IPS-NIHi7 (cell line): Measurements from ENCODE around the gene PCSK6.

Experiments
- DNase-seq: peaks from one replicate; pipeline ENCODE4 v3.0.0; 2012; ENCODE audit warnings: mixed read lengths; ENCODE audit errors: extremely low spot score

The PCSK6 gene

GRCh38 chr15:101327147-101327740 is 162.3 kb downstream of the PCSK6 start:
- DNase-seq = no peak

- DNase-seq = no peak
Measured at GRCh38 chr15:101326462-101327146, 162.9 kb downstream of the PCSK6 start.

GRCh38 chr15:101326026-101326315 is 163.5 kb downstream of the PCSK6 start:
- DNase-seq = no peak

- no peak for DNase-seq
Measured at GRCh38 chr15:101325263-101326025, 164.1 kb downstream of the PCSK6 start.

- no peak for DNase-seq
Measured at GRCh38 chr15:101324524-101325177, 164.9 kb downstream of the PCSK6 start.

DNA sequence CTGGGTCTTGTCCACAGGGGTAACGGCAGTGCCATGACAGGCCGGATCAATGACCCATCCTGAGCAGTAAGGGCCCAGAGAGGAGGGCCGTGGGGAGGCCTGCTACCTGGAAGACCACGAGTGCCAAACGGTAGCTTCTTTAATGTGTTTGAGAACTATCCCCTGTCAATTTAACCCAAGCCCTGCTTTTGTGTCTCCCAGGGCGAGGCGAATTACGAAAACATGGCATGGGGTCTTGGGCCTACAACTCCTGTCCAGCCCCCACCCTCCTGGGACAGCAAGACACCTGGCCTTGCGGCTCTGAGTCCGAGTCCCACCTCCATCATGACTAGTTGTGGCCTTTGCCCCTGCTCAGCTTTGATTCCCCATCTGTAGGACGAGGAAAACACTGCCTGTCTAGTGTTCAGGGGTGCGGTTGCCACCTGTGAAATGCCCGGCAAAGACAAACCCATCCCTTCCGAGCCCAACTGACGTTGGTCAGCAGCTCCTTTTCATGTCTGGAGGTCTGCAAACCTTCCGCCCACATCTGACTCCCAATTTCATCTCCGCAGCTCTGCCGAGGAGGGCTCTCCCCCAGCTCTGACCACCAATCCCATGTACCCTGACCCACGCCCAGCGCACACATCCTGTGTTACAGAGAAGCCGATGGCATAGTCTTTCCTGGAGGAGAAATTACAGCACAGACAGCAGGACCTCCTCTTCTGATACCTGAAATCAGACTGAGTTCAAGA is 165.5 kb downstream of the PCSK6 start:
- DNase-seq = no peak

GRCh38 chr15:101322854-101323477 is 166.5 kb downstream of the PCSK6 start:
- DNase-seq = no peak

DNA sequence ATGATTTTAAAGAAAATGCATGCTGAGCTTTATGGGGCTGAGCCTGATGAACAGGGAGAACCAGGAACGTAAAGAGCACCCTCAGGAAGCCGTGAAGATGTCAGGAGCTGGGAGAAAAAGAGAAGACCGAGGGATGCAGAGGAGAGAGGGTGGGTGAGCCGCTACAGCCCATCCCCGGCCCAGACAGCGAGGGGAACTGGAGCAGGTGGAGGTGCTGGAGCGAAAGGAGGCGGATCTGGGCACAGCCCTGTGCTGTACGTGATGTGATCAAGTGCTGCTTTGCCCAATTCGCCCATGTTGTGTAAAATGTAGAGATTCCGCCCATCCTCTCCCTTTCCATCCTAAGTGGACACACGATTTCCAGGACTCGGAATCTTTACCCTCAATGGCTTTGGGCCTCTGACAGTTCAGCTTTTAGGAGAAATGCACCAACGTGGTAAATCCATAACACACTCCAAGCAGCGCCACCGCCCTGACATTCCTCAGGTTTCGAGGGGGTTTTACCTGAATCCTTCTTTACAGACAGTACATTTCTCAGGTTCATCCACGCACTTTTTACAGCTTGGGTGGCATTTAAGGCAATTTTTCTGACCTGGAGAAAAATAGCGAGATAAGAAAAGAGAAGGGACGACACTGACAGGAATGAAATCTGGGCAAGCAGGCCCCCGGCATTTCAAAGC is 167.4 kb downstream of the PCSK6 start:
- no peak for DNase-seq

- DNase-seq = peak; percentile 70
Measured at GRCh38 chr15:101320501-101321052, 168.9 kb downstream of the PCSK6 start.

DNA sequence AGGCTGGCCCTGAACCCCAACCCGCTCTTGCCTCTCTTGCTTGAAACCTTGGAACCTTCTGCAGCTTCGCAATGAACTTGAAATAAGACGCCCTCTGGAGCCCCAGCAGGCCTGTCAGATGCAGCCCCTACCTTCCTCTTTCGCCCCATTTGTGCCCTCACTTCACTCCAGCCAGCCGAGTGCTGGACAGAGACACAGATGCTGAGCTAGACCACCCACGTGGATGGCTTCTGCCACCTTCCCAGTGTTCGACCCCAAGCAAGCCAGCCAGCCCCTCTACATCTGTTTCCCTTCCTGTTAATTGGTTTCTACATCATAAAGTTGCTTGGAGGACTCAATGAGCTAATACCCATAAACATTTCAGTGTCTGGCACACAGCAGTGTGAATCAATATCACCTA is 170.7 kb downstream of the PCSK6 start:
- peak; percentile 42 for DNase-seq

DNA sequence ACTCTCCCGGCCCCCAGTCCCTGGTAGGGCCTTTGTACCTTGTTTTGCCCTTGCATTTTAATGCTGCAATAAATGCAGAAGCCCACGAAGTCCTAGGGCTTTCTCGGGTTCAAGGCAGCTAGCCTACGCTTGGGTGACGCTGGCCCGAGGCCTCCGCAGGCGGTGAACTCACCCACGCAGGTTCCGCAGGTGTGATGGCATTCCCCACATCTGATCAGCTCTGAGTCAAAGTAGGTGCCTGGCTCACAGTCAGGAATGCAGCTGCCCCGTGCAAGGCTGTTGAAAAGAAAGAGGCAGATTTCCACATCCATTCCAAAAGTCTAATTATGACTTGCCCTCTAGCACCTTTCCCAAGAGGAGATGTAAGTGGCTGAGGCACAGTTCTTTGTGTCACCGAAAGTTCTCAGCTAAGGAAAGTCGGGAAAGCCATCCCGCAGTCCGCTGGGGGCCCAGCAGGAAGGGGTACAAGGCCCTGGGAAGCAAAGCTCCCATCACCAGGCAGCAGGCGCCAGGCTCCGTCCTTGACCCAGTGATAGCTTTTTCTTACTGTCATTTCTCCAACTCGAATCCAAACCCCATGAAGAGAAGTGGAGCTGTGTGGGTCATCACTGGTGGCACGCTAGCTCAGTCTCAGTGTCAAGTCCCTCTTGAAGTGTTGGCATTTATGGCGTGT is 171.2 kb downstream of the PCSK6 start:
- DNase-seq = no peak

DNA sequence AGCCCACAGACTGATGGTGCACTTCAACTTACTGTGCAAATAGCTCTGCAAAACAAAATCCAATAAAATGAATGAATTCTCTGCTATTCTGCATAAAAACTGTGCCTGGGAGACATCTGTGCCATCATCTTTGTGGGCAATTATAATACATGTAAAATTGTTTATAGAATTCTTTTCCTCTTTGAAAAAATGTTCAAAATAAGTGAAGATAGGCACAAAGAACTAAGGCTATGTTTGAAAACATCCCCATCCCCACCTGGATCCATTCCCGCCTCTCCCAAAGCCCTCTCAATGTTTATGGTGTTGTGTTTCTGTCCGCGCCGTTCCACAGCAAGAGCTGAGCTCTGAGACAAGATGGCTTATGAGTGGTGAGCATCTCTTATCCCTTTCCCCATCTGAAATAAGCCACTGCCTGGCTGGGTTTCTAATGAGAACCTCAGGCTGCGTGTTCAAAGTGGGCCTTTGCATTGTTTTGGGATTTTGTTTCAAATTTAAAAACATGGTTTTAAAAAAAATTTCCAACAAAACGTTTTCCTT is 172.1 kb downstream of the PCSK6 start:
- DNase-seq = no peak

DNA sequence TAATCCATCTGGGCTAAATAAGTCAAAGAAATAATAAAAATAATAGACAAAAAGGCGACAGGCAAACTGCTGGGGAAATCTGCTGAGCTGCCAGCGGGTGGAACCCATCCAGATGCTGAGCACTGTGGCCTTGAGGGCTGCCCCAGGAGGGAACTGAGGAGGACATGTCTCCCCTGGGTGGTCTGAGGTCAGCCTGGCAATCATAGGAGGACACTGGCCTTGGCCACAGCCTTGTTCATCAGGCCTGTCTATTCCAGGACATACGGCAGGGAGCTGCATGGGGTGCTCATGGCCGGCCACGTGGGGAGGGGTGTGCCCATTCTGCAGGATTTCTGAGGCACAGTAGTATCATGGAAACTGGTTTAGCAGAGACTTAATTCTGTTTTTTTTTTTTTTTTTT is 173.0 kb downstream of the PCSK6 start:
- DNase-seq = no peak

DNA sequence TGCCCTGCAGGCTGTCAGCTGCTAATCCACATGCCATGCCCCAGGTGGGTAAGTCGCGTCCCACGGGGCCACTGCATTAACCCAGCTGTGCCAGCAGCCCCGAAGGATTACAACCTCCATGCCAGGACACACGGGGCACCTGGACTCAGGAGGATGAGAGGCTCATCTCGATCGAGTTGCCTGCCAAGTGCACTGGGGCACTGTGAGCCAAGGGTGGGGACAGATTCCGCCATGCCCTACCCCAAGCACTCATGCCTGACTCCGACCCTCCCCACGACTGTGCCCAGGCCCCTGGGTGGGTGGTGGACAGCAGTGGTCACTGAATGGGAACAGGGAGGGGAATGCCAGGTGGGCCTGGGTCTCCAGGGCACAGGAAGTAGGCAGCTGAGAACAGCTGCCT is 173.8 kb downstream of the PCSK6 start:
- DNase-seq = no peak

DNA sequence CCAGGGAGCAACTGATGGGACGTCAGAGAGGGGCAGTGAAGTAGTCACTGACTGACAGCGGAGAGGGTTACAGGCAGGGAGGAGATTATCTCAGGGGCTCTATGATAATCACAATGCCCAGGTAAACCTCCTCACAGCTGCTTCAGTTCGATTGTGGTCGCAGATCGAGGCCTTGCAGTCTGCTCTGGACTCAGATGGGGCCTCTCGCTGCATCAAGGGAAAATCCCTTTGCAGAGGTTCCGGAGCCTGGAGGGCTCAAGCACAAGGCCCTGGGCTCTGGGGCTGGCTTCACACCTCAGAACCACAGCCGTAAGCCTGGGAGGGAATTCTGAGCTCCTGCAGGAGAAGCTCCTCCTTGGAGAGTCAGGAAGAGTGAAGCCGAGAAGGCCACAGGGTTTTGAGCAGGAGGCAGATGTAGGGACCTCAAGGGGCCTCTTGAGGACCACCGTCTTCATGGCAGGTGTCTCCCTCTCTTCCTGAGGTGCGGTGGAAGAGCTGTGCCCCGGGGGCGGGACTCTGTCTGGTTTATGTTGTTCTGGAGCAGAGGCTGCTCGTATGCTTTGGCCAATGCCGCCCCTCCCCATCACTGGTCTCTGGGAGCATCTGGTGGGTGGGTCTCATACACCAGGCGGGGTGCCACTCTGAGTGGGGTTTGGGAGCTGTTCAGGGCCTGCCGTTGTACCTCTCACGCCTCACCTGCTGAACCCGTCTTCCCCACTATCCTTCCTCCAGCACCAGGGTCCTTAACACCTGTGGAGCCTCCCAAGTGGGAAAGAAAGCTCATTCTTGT is 175.0 kb downstream of the PCSK6 start:
- no peak for DNase-seq

DNA sequence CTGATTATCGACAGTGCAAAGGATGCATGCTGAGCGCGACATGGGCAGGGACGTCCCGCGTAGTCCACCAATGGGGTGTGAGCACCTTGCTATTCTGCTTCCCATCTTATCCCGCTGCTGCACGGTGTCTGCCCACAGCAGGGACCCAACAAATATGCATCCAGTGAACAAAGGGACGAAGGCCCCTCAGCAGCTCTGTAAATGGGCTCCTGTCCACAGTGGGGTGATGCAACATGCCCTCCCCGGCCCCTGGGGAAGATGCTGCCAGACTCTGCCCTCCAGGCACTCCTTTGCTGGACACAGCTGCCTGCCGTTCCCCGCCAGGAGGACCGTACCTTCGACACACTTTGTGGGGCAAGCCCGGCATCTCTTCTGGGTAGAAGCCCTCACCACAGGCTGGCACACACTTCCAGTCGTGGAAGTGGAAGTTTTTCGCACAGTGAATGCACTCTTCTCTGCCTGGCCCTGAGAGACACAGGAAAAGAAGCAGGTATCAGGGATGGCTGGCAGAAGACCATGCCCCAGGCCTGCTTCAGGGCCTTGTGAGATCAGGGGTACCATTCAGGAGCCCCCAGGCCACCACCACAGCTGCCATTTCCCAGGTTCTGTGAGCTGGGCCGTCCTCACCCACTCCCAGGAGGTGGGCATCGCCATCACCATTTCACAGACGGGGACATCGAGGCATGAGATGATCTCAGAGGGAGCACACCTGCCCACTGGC is 176.3 kb downstream of the PCSK6 start:
- no peak for DNase-seq

DNA sequence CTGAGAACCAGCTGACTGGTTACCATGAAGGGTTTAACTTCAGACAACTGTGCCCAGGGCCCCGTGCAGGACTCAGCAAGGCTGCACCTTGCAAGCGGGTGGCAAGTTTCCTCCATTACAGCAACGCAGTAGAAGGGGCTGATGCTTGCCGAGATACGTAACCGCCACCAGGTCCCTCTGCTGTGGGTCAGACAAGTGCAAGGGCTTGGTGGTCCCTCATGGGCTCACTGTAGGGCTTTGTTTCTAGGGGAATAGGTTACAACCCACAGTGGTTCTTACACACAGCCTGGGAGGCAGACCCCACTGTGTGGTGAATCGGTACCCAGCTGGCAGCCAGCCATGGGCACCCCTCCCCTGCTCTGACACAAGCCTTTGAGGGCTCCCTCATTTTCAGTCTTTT is 179.0 kb downstream of the PCSK6 start:
- DNase-seq = no peak

DNA sequence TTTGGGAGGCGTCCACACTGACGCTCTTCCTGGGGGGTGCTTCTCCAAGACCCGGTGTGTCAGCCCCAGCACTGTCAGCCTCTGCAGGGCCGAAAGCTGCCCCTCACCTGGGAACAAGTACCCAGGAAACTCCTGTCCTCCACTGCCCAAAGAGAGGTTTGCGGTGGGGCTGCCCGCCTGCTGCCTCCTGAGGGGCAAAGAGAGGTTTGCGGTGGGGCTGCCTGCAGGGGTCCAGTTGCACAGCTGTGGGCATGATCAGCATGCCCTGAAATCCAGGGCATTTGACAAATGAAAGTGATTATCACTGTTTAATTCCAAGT is 179.4 kb downstream of the PCSK6 start:
- DNase-seq = no peak
